Kidney (tissue), 14 donors: ENCODE measurements around the gene GLIS2. TPM values are rescaled to one million over a fixed set of nuclear protein-coding genes. Genes with fewer than 3 reads are reported as not detected.

ENCODE experiments used
- DNase-seq, 5 donors: peaks; one replicate each; pipeline ENCODE4 v3.0.0-alpha.2; 2013 to 2020
- FAIRE-seq: peaks from 2 replicates; lab custom pipeline; 2012; peaks lifted over from hg19 to GRCh38; lab: Jason Lieb, UNC
- H3K27ac ChIP-seq, 2 donors: one replicate each; pipeline ENCODE4 v1.7.0; 2013; ENCODE audit warnings: low read depth in 2 of 2, low read length in 2 of 2, inconsistent platforms in 1 of 2
- H3K27me3 ChIP-seq: one replicate; pipeline ENCODE4 v1.7.1; 2013; ENCODE audit warnings: low read length, inconsistent platforms; ENCODE audit not compliant: control insufficient read depth, insufficient read depth
- H3K36me3 ChIP-seq, 3 donors: one replicate each; pipeline versions ENCODE4 v1.7.0 to v1.7.1; 2013; ENCODE audit warnings: low read length in 3 of 3, control low read depth in 1 of 3, inconsistent platforms in 1 of 3; ENCODE audit not compliant: insufficient read depth in 3 of 3, control insufficient read depth in 2 of 3
- H3K4me1 ChIP-seq, 3 donors: one replicate each; pipeline versions ENCODE4 v1.7.0 to v1.7.1; 2013; ENCODE audit warnings: low read length in 3 of 3, inconsistent platforms in 1 of 3, low read depth in 1 of 3; ENCODE audit not compliant: control insufficient read depth in 2 of 3, insufficient read depth in 2 of 3
- H3K4me3 ChIP-seq, 3 donors: one replicate each; pipeline versions ENCODE4 v1.7.0 to v1.8.1; 2013; ENCODE audit warnings: low read length in 3 of 3, control low read depth in 1 of 3, inconsistent platforms in 1 of 3
- H3K9ac ChIP-seq, 3 donors: one replicate each; pipeline versions ENCODE4 v1.7.0 to v1.7.1; 2013; ENCODE audit warnings: low read length in 3 of 3, control low read depth in 1 of 3, inconsistent platforms in 1 of 3
- H3K9me3 ChIP-seq, 3 donors: one replicate each; pipeline versions ENCODE4 v1.7.0 to v1.7.1; 2013; ENCODE audit warnings: low read length in 3 of 3, control low read depth in 1 of 3, inconsistent platforms in 1 of 3; ENCODE audit not compliant: control insufficient read depth in 2 of 3, insufficient read depth in 1 of 3
- intact Hi-C: fragments of 100-400 bp; cut with DNase I; formaldehyde crosslinking; loops from one replicate; pipeline ENCODE4 v1.11.1; 2022
- polyA plus RNA-seq: library from polyadenylated mRNA; stranded (reverse); fragments of 350-450 nt; fragmentation: Illumina TruSeq; extraction: RNeasy Lipid Tissue Mini Kit (QIAGEN cat#74804); gene quantifications from one replicate; pipeline ENCODE4 v1.2.3, GENCODE V29; 2014; ENCODE audit warnings: low read depth, low replicate concordance; ENCODE audit not compliant: insufficient read depth
- total RNA-seq: library from RNA; stranded (reverse); fragmentation: NEBNext Ultra II Directional; extraction: Animal tissue kit (Norgen Biotek cat#: 25700); gene quantifications from one replicate; pipeline ENCODE4 v1.2.1, GENCODE V29; 2021
- TF ChIP-seq, protein P1 (sequence below): IDR thresholded peaks from 3 replicates; pipeline ENCODE4 v1.5.1; 2012; ENCODE audit warnings: mild to moderate bottlenecking, moderate library complexity, borderline replicate concordance; ENCODE audit not compliant: insufficient read depth; ENCODE audit errors: extremely low read depth
- donor health status: control.
- donor health status: control.
- donor health status: control.
- donor health status: control.
- donor health status: control.
- donor health status: DM: yes; HTN: yes; CAD: no.
- donor health status: Normal renal cell carcinoma (clear cell type).

Gene GLIS2
- total and polyA plus RNA-seq, 2 donors from 2014 or later = 35.6 to 68.7 TPM

DNA sequence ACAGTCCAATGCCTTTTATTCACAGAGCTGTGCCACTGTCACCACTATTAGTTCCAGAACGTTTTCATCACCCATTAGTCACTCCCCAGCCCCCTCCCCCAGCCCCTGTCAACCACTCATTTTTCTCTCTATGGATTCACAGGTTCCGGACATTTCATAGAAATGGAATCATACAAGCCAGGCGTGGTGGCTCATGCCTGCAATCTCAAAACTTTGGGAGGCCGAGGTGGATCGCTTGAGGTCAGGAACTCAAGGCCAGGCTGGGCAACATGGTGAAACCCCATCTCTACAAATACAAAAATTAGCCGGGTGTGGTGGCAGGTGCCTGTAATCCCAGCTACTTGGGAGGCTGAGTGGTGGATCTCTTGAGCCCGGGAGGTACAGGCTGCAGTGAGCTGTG, 36.0 kb downstream of the GLIS2 start:
- H3K36me3 ChIP-seq = no peaks in the 10 kb centered on the region
- H3K4me1 ChIP-seq = peaks cover 0 to 4% (median 0%) of the 10 kb centered on the region in 3 donors
- H3K9me3 ChIP-seq = no peaks in the 10 kb centered on the region
- intact Hi-C loops = no loop called here
- no peak overlapping the region for H3K9ac ChIP-seq
- no peak overlapping the region for H3K27ac ChIP-seq
- H3K27me3 ChIP-seq = no peaks in the 10 kb centered on the region
- no peak for FAIRE-seq
- DNase-seq = peak in 1 of 5 donors; percentile 56
- H3K4me3 ChIP-seq = no peak overlapping the region
- TF ChIP-seq, protein P1, sequence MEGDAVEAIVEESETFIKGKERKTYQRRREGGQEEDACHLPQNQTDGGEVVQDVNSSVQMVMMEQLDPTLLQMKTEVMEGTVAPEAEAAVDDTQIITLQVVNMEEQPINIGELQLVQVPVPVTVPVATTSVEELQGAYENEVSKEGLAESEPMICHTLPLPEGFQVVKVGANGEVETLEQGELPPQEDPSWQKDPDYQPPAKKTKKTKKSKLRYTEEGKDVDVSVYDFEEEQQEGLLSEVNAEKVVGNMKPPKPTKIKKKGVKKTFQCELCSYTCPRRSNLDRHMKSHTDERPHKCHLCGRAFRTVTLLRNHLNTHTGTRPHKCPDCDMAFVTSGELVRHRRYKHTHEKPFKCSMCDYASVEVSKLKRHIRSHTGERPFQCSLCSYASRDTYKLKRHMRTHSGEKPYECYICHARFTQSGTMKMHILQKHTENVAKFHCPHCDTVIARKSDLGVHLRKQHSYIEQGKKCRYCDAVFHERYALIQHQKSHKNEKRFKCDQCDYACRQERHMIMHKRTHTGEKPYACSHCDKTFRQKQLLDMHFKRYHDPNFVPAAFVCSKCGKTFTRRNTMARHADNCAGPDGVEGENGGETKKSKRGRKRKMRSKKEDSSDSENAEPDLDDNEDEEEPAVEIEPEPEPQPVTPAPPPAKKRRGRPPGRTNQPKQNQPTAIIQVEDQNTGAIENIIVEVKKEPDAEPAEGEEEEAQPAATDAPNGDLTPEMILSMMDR = no peak

DNA sequence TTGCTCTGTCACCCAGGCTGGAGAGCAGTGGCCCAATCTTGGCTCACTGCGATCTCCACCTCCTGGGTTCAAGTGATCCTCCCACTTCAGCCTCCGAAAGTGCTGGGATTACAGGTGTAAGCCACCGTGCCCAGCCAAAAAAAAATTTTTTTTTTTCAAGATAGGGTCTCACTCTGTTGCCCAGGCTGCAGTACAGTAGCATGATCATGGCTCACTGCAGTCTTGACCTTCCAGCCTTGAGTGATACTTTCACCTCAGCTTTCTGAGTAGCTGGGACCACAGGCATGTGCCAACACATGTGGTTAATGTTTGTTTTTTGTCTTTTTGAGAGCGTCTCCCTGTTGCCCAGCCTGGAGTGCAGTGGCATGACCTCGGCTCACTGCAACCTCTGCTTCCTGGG, 37.0 kb downstream of the GLIS2 start:
- Histone ChIP-seq H3K4me3 (no peak overlapping the region), H3K9me3 (no peaks in the 10 kb centered on the region), H3K4me1 (peaks cover 0 to 4% (median 0%) of the 10 kb centered on the region in 3 donors), H3K27me3 (no peaks in the 10 kb centered on the region), H3K36me3 (no peaks in the 10 kb centered on the region), H3K9ac (no peak overlapping the region), H3K27ac (no peak overlapping the region)
- DNase-seq (no peak), FAIRE-seq (no peak)
- intact Hi-C loops = no loop called here
- TF ChIP-seq, protein P1 = no peak

DNA sequence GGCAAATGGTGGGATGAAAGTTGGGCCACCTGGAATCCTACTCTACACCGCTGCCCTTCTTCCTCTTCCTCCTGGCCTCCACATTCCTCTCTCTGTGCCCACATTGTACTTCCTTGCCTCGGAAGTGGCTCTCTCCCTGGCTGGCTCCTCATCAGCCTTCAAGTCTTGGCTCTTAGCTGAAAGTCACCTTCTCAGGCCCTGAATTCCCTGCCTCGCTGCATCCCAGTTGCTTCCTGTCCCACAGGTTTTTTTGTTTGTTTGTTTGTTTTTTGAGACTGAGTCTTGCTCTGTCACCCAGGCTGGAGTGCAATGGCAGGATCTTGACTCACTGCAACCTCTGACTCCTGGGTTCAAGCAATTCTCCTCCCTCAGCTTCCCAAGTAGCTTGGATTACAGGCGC, 37.8 kb downstream of the GLIS2 start:
- Histone ChIP-seq H3K27me3 (no peaks in the 10 kb centered on the region), H3K27ac (no peak overlapping the region), H3K4me1 (peaks cover 0 to 4% (median 0%) of the 10 kb centered on the region in 3 donors), H3K9me3 (no peaks in the 10 kb centered on the region), H3K36me3 (no peaks in the 10 kb centered on the region), H3K9ac (no peak overlapping the region), H3K4me3 (no peak overlapping the region)
- DNase-seq (no peak), FAIRE-seq (no peak)
- intact Hi-C loops = no loop called here
- TF ChIP-seq, protein P1 = no peak
